Smooth muscle cell (in vitro differentiated cells): Measurements from ENCODE around the gene FTO. TPM values are rescaled to one million over a fixed set of nuclear protein-coding genes. Genes with fewer than 3 reads are reported as not detected.

Experiments
- DNase-seq: peaks from one replicate; lab custom pipeline; 2025; ENCODE audit not compliant: unreplicated experiment; lab: John Stamatoyannopoulos, UW
- H2AFZ ChIP-seq: fragments of 200-600 bp; sonication (generic); 2 replicates; pipeline ENCODE4 v1.6.0; 2016; ENCODE audit warnings: antibody characterized with exemption, low read depth, mild to moderate bottlenecking
- H3F3A ChIP-seq: fragments of 200-600 bp; sonication (generic); 2 replicates; pipeline ENCODE4 v1.6.0; 2017; ENCODE audit warnings: antibody characterized with exemption, low read depth
- H3K27ac ChIP-seq: fragments of 200-600 bp; sonication (generic); 2 replicates; pipeline ENCODE4 v1.5.1; 2016; ENCODE audit warnings: low read depth, mild to moderate bottlenecking
- H3K27me3 ChIP-seq: fragments of 200-600 bp; sonication (generic); 2 replicates; pipeline ENCODE4 v1.6.1; 2016; ENCODE audit warnings: low read depth, mild to moderate bottlenecking
- H3K36me3 ChIP-seq: fragments of 200-600 bp; sonication (generic); 2 replicates; pipeline ENCODE4 v1.5.1; 2016; ENCODE audit warnings: low read depth
- H3K4me1 ChIP-seq: fragments of 200-600 bp; sonication (generic); 2 replicates; pipeline ENCODE4 v1.5.1; 2016; ENCODE audit warnings: low read depth
- H3K4me2 ChIP-seq: fragments of 200-600 bp; sonication (generic); 2 replicates; pipeline ENCODE4 v1.6.0; 2016; ENCODE audit warnings: mild to moderate bottlenecking
- H3K4me3 ChIP-seq: fragments of 200-600 bp; sonication (generic); 2 replicates; pipeline ENCODE4 v1.5.1; 2016; ENCODE audit warnings: mild to moderate bottlenecking
- H3K79me2 ChIP-seq: fragments of 200-600 bp; sonication (generic); 2 replicates; pipeline ENCODE4 v1.6.0; 2016; ENCODE audit warnings: low read depth, mild to moderate bottlenecking
- H3K9ac ChIP-seq: fragments of 200-600 bp; sonication (generic); 2 replicates; pipeline ENCODE4 v1.6.0; 2016; ENCODE audit warnings: low read depth
- H3K9me3 ChIP-seq: fragments of 200-600 bp; sonication (generic); replicated peaks from 2 replicates; pipeline ENCODE4 v1.5.1; 2016; ENCODE audit warnings: low read depth
- H4K20me1 ChIP-seq: fragments of 200-600 bp; sonication (generic); 2 replicates; pipeline ENCODE4 v1.6.0; 2016; ENCODE audit warnings: low read depth
- CTCF ChIP-seq: fragments of 200-600 bp; sonication (generic); IDR thresholded peaks from 2 replicates; pipeline ENCODE4 v1.5.1; 2017; ENCODE audit warnings: borderline replicate concordance, mild to moderate bottlenecking, antibody characterized with exemption; ENCODE audit not compliant: insufficient read depth, poor library complexity, severe bottlenecking
- WGBS: methylation state at CpG from one replicate; pipeline ENCODE4 v1.1.7; 2016; ENCODE audit warnings: low lambda C conversion rate; 5-methylcytosine and 5-hydroxymethylcytosine counted together
- polyA plus RNA-seq: library from polyadenylated mRNA; unstranded; fragments of >200 nt; fragmentation: Nextera tagmentation; extraction: Ambion mirVana; gene quantifications from 2 replicates; pipeline ENCODE4 v1.2.1, GENCODE V29; 2016
- total RNA-seq: library from RNA; depleted of rRNA; stranded (reverse); fragments of >200 nt; gene quantifications from 2 replicates; pipeline ENCODE4 v1.2.3, GENCODE V29; 2014

Gene FTO
- total and polyA plus RNA-seq, 2 experiments from 2014 or later, result 81.1 to 89.9 TPM

GRCh38 chr16:54171626-54172537 lies 467.9 kb downstream of the FTO start:
- no peaks in the 10 kb centered on the region for H3K9me3 ChIP-seq
- no peak for DNase-seq
- H4K20me1 ChIP-seq, result no peaks in the 10 kb centered on the region
- no peak overlapping the region for H3K9ac ChIP-seq
- TF ChIP-seq CTCF, result no peak
- peaks cover 20% of the 10 kb centered on the region for H3F3A ChIP-seq
- H3K4me2 ChIP-seq, result peak overlapping the region; percentile 69
- no peak overlapping the region for H3K4me3 ChIP-seq
- H3K27me3 ChIP-seq, result no peaks in the 10 kb centered on the region
- no peaks in the 10 kb centered on the region for H3K79me2 ChIP-seq
- WGBS, result 45% methylated on average over 22 of the region's 22 CpGs
- H3K36me3 ChIP-seq, result no peaks in the 10 kb centered on the region
- H2AFZ ChIP-seq, result no peak overlapping the region
- H3K4me1 ChIP-seq, result peaks cover 38% of the 10 kb centered on the region
- peak overlapping the region; percentile 55 for H3K27ac ChIP-seq

DNA sequence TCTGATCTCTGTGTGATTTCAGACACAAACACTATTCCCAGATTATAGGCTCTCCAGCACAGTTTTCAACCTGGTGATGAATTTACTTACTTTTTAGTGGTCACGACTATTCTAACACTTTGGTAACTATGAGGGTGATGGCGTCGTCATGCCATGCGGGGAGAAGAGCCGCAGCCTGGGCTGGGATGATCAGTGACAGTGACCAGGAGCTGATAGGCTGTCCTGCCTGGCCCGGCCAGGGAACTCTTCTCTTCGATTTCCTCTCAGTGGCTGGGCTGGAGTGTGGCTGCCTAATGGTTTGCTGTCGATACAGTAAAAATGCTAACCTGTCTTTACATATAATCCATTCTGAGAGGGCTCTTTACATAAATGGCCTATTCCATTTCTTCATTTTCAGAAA lies 469.5 kb downstream of the FTO start:
- H3K9ac ChIP-seq, result no peak overlapping the region

GRCh38 chr16:54174201-54174600 lies 470.2 kb downstream of the FTO start:
- Histone ChIP-seq H3K36me3 (no peaks in the 10 kb centered on the region), H3K4me3 (no peak overlapping the region), H3K4me1 (peaks cover 52% of the 10 kb centered on the region), H3K9ac (no peak overlapping the region), H4K20me1 (no peaks in the 10 kb centered on the region), H2AFZ (no peak overlapping the region), H3K9me3 (no peaks in the 10 kb centered on the region), H3K79me2 (no peaks in the 10 kb centered on the region), H3K4me2 (peak overlapping the region; percentile 62), H3K27ac (peak overlapping the region; percentile 9), H3K27me3 (no peaks in the 10 kb centered on the region), H3F3A (peaks cover 30% of the 10 kb centered on the region)
- TF ChIP-seq CTCF, result no peak
- WGBS, result 20% methylated on average over 5 of the region's 5 CpGs
- DNase-seq, result no peak

More for the DNA sequence above, 469.5 kb downstream of the FTO start:
- H3K27ac ChIP-seq, result no peak overlapping the region
- H3K79me2 ChIP-seq, result no peaks in the 10 kb centered on the region
- no peak for DNase-seq
- H3K4me3 ChIP-seq, result no peak overlapping the region
- peaks cover 30% of the 10 kb centered on the region for H3F3A ChIP-seq
- 51% methylated on average over 8 of the region's 8 CpGs for WGBS
- H3K36me3 ChIP-seq, result no peaks in the 10 kb centered on the region
- TF ChIP-seq CTCF, result no peak
- no peaks in the 10 kb centered on the region for H3K27me3 ChIP-seq
- H3K4me2 ChIP-seq, result peak overlapping the region; percentile 46
- H2AFZ ChIP-seq, result no peak overlapping the region
- H3K4me1 ChIP-seq, result peaks cover 50% of the 10 kb centered on the region
- no peaks in the 10 kb centered on the region for H4K20me1 ChIP-seq
- H3K9me3 ChIP-seq, result no peaks in the 10 kb centered on the region
